HG03378 (cell line): ENCODE results near the gene KCNIP4.

Source experiments
- ATAC-seq: cut with Tn5 transposase; IDR thresholded peaks from one replicate; pipeline ENCODE4 v1.9.1; 2021; ENCODE audit warnings: mild to moderate bottlenecking, moderate library complexity; ENCODE audit not compliant: unreplicated experiment

Gene KCNIP4

GRCh38 chr4:21596521-21596920 lies 352.1 kb downstream of the KCNIP4 start:
- no peak for ATAC-seq

GRCh38 chr4:21593671-21594001 lies 354.9 kb downstream of the KCNIP4 start:
- no peak for ATAC-seq

- no peak for ATAC-seq
Measured at GRCh38 chr4:21592970-21593670, 355.5 kb downstream of the KCNIP4 start.

GRCh38 chr4:21577056-21577455 lies 371.5 kb downstream of the KCNIP4 start:
- ATAC-seq: no peak

GRCh38 chr4:21571100-21571499 lies 377.5 kb downstream of the KCNIP4 start:
- ATAC-seq: no peak

GRCh38 chr4:21569638-21570037 lies 378.9 kb downstream of the KCNIP4 start:
- no peak for ATAC-seq

- ATAC-seq: no peak
Measured at GRCh38 chr4:21555083-21555482, 393.5 kb downstream of the KCNIP4 start.

GRCh38 chr4:21554500-21554899 lies 394.1 kb downstream of the KCNIP4 start:
- no peak for ATAC-seq

GRCh38 chr4:21554066-21554465 lies 394.5 kb downstream of the KCNIP4 start:
- ATAC-seq: no peak

- ATAC-seq: no peak
Measured at GRCh38 chr4:21552455-21552854, 396.1 kb downstream of the KCNIP4 start.

GRCh38 chr4:21544955-21545354 lies 403.6 kb downstream of the KCNIP4 start:
- ATAC-seq: no peak

GRCh38 chr4:21544415-21544814 lies 404.2 kb downstream of the KCNIP4 start:
- ATAC-seq: no peak

GRCh38 chr4:21543514-21543913 lies 405.1 kb downstream of the KCNIP4 start:
- no peak for ATAC-seq

- no peak for ATAC-seq
Measured at GRCh38 chr4:21535898-21536297, 412.7 kb downstream of the KCNIP4 start.

GRCh38 chr4:21531048-21531447 lies 417.5 kb downstream of the KCNIP4 start:
- ATAC-seq: no peak

GRCh38 chr4:21529214-21529613 lies 419.4 kb downstream of the KCNIP4 start:
- ATAC-seq: no peak

GRCh38 chr4:21522296-21522695 lies 426.3 kb downstream of the KCNIP4 start:
- ATAC-seq: no peak

GRCh38 chr4:21517126-21517859 lies 431.3 kb downstream of the KCNIP4 start:
- ATAC-seq: no peak

- no peak for ATAC-seq
Measured at GRCh38 chr4:21514022-21514694, 434.4 kb downstream of the KCNIP4 start.

- ATAC-seq: no peak
Measured at GRCh38 chr4:21512353-21512752, 436.2 kb downstream of the KCNIP4 start.

- ATAC-seq: peak; percentile 75
Measured at GRCh38 chr4:21507439-21507838, 441.1 kb downstream of the KCNIP4 start.

- no peak for ATAC-seq
Measured at GRCh38 chr4:21490682-21491081, 457.9 kb downstream of the KCNIP4 start.
